Endothelial cell of umbilical vein (primary cell): ENCODE data around the gene EID3. TPM values are rescaled to one million over a fixed set of nuclear protein-coding genes. Genes with fewer than 3 reads are reported as not detected.

Experiments used
- BruUV-seq: library from RNA; stranded (reverse); fragments of 400-500 nt; replicated peaks from 2 replicates; lab custom pipeline; 2021; lab: Mats Ljungman, UMichigan
- CTCF ChIA-PET: fragments of 300-600, 350-600 bp; sonication (Branson Sonifier 250); formaldehyde crosslinking; loops from one replicate; lab custom pipeline; 2021; ENCODE audit warnings: antibody characterized with exemption, inconsistent platforms; lab: Charles Lee
- POLR2A ChIA-PET: fragments of 300-600, 350-600 bp; sonication (Branson Sonifier 250); formaldehyde crosslinking; loops from one replicate; lab custom pipeline; 2021; ENCODE audit warnings: antibody characterized with exemption, inconsistent platforms; lab: Charles Lee
- DNase-seq: peaks from one replicate; pipeline ENCODE4 v3.0.0-alpha.2; 2011; ENCODE audit warnings: low read depth, low spot score
- FAIRE-seq: peaks from 2 replicates; lab custom pipeline; 2011; peaks lifted over from hg19 to GRCh38; lab: Jason Lieb, UNC
- H2AFZ ChIP-seq: 2 replicates; pipeline ENCODE4 v1.6.0; 2012; ENCODE audit warnings: low read depth, low read length, control low read depth, inconsistent platforms
- H3K27ac ChIP-seq: 2 replicates; pipeline ENCODE4 v1.5.1; 2011; ENCODE audit warnings: low read depth, mild to moderate bottlenecking, control low read depth, low read length, moderate library complexity; ENCODE audit not compliant: insufficient read depth
- H3K27me3 ChIP-seq, 2 experiments: 2 replicates each; pipeline versions ENCODE4 v1.6.0 to v1.6.1; 2011; ENCODE audit warnings: low read length in 2 of 2, mixed read lengths in 1 of 2; ENCODE audit not compliant: control insufficient read depth in 2 of 2, insufficient read depth in 2 of 2
- H3K36me3 ChIP-seq, 2 experiments: 2 replicates in 1 of 2; 3 replicates in 1 of 2; pipeline ENCODE4 v1.5.1; 2011; ENCODE audit warnings: low read length in 2 of 2, mild to moderate bottlenecking in 1 of 2, moderate library complexity in 1 of 2; ENCODE audit not compliant: control insufficient read depth in 2 of 2, insufficient read depth in 2 of 2; ENCODE audit errors: extremely low read depth in 1 of 2
- H3K4me1 ChIP-seq: 3 replicates; pipeline ENCODE4 v1.5.1; 2011; ENCODE audit warnings: mild to moderate bottlenecking, low read length; ENCODE audit not compliant: control insufficient read depth, insufficient read depth; ENCODE audit errors: extremely low read depth
- H3K4me2 ChIP-seq: 2 replicates; pipeline ENCODE4 v1.6.1; 2011; ENCODE audit warnings: low read length, control low read depth, mixed read lengths; ENCODE audit not compliant: insufficient read depth
- H3K4me3 ChIP-seq, 3 experiments: fragments of 200-600 bp in 1 of 3; sonication (generic), shearing (Covaris generic) in 1 of 3; replicated peaks in 1 of 3; 2 replicates each; pipeline ENCODE4 v1.5.1; 2011 to 2016; ENCODE audit warnings: control low read depth in 3 of 3, low read length in 3 of 3, mild to moderate bottlenecking in 2 of 3, inconsistent platforms in 1 of 3, low read depth in 1 of 3, moderate library complexity in 1 of 3; ENCODE audit not compliant: insufficient read depth in 1 of 3
- H3K79me2 ChIP-seq: 2 replicates; pipeline ENCODE4 v1.6.0; 2012; ENCODE audit warnings: low read length, inconsistent platforms; ENCODE audit not compliant: control insufficient read depth, insufficient read depth
- H3K9ac ChIP-seq: replicated peaks from 2 replicates; pipeline ENCODE3; 2011; ENCODE audit warnings: low read length, control low read depth; ENCODE audit not compliant: insufficient read depth; ENCODE audit errors: extremely low read depth
- H3K9me1 ChIP-seq: replicated peaks from 3 replicates; pipeline ENCODE4 v1.6.0; 2011; ENCODE audit warnings: mild to moderate bottlenecking, low read length; ENCODE audit not compliant: control insufficient read depth, insufficient read depth; ENCODE audit errors: extremely low read depth
- H3K9me3 ChIP-seq: replicated peaks from 2 replicates; pipeline ENCODE4 v1.5.1; 2012; ENCODE audit warnings: low read length, inconsistent platforms; ENCODE audit not compliant: control insufficient read depth, insufficient read depth
- H4K20me1 ChIP-seq: replicated peaks from 2 replicates; pipeline ENCODE3; 2011; ENCODE audit warnings: mild to moderate bottlenecking, low read length; ENCODE audit not compliant: control insufficient read depth, insufficient read depth; ENCODE audit errors: extremely low read depth
- EZH2 ChIP-seq: IDR thresholded peaks from 2 replicates; pipeline ENCODE4 v1.6.1; 2012; ENCODE audit warnings: borderline replicate concordance, low read depth, mild to moderate bottlenecking, moderate library complexity, low read length, inconsistent platforms; ENCODE audit not compliant: severe bottlenecking
- FOS ChIP-seq: IDR thresholded peaks from 2 replicates; pipeline ENCODE4 v1.6.1; 2011; ENCODE audit warnings: mild to moderate bottlenecking, low read length, moderate library complexity, borderline replicate concordance; ENCODE audit not compliant: insufficient read depth
- GATA2 ChIP-seq: IDR thresholded peaks from 2 replicates; pipeline ENCODE4 v1.7.0; 2011; ENCODE audit warnings: low read depth, mild to moderate bottlenecking, moderate library complexity, mixed read lengths, low read length; ENCODE audit not compliant: insufficient read length, insufficient read depth
- JUN ChIP-seq: IDR thresholded peaks from 2 replicates; pipeline ENCODE4 v1.6.1; 2011; ENCODE audit warnings: borderline replicate concordance, low read depth; ENCODE audit not compliant: insufficient read length, insufficient read depth
- MAX ChIP-seq: IDR thresholded peaks from 2 replicates; pipeline ENCODE4 v1.6.1; 2011; ENCODE audit not compliant: insufficient read depth, insufficient read length
- MYC ChIP-seq: IDR thresholded peaks from one replicate; pipeline ENCODE4 v1.6.1; 2011; ENCODE audit warnings: mild to moderate bottlenecking, low read depth, low read length
- POLR2A ChIP-seq: IDR thresholded peaks from 2 replicates; pipeline ENCODE4 v1.6.1; 2012; ENCODE audit warnings: low read depth, mild to moderate bottlenecking, control low read depth, low read length
- dilution Hi-C: fragments of 300-500 bp; cut with MboI; formaldehyde crosslinking; loops from one replicate; pipeline ENCODE4 v1.15.0; 2019; ENCODE audit warnings: low sequenced_read_pairs; ENCODE audit not compliant: extremely low pct_ligation_motif_present
- intact Hi-C: fragments of 100-400 bp; cut with micrococcal nuclease; formaldehyde crosslinking; loops from one replicate; pipeline ENCODE4 v1.10.0; 2022
- polyA plus RNA-seq, 4 experiments: library from polyadenylated mRNA; depleted of rRNA in 3 of 4; stranded (reverse) in 3 of 4; unstranded in 1 of 4; fragments of >200 nt; gene quantifications; 2 replicates each; pipeline versions ENCODE4 v1.2.1 to v1.2.3, GENCODE V29; 2011 to 2012; ENCODE audit warnings: missing spikeins in 1 of 4
- total RNA-seq: library from RNA; stranded (reverse); gene quantifications from 2 replicates; pipeline ENCODE4 v1.2.3, GENCODE V29; 2021
- TF ChIP-seq, protein P1 (sequence below), 2 donors: IDR thresholded peaks; 1 replicate in 1 of 2; 2 replicates in 1 of 2; pipeline ENCODE4 v1.5.1; 2011; ENCODE audit warnings: low read length in 2 of 2, mild to moderate bottlenecking in 2 of 2, moderate library complexity in 2 of 2, control low read depth in 1 of 2, inconsistent platforms in 1 of 2, low read depth in 1 of 2; ENCODE audit not compliant: insufficient read depth in 1 of 2; ENCODE audit errors: extremely low read depth in 1 of 2

The EID3 gene
- total and polyA plus RNA-seq, 2 donors (not counting 3 experiments of a cell fraction or from before 2014, with no cell fraction given): 1.5 to 14.5 TPM

GRCh38 chr12:104291867-104292524 lies 11.5 kb upstream of the EID3 start:
- H3K27ac ChIP-seq: no peak overlapping the region
- no peak overlapping the region for H2AFZ ChIP-seq
- intact Hi-C loops: no loop called here
- H3K4me2 ChIP-seq: peak overlapping the region; percentile 47
- no TSS peak for BruUV-seq
- TF ChIP-seq FOS (no peak), MYC (no peak), MAX (no peak), JUN (no peak), EZH2 (no peak), GATA2 (no peak), POLR2A (no peak)
- TF ChIP-seq, protein P1, sequence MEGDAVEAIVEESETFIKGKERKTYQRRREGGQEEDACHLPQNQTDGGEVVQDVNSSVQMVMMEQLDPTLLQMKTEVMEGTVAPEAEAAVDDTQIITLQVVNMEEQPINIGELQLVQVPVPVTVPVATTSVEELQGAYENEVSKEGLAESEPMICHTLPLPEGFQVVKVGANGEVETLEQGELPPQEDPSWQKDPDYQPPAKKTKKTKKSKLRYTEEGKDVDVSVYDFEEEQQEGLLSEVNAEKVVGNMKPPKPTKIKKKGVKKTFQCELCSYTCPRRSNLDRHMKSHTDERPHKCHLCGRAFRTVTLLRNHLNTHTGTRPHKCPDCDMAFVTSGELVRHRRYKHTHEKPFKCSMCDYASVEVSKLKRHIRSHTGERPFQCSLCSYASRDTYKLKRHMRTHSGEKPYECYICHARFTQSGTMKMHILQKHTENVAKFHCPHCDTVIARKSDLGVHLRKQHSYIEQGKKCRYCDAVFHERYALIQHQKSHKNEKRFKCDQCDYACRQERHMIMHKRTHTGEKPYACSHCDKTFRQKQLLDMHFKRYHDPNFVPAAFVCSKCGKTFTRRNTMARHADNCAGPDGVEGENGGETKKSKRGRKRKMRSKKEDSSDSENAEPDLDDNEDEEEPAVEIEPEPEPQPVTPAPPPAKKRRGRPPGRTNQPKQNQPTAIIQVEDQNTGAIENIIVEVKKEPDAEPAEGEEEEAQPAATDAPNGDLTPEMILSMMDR (IDR thresholded peaks at IDR 0.05; ENCODE audit: extremely low read depth in 1 of 2, insufficient read depth in 1 of 2, low read depth in 1 of 2, low read length in 2 of 2): no peak
- H3K9me1 ChIP-seq: no peaks in the 10 kb centered on the region
- CTCF ChIA-PET: interaction anchor here (0.6 to 1.8 kb wide), 5 partner anchors 10 to 76 kb away, joined by 3 to 14 read pairs (median 6); partner anchors contain the start of gene TXNRD1
- peaks cover 18% of the 10 kb centered on the region for H4K20me1 ChIP-seq
- H3K79me2 ChIP-seq: peaks cover 96% of the 10 kb centered on the region
- POLR2A ChIA-PET: interaction anchor here (0.6 to 15.5 kb wide), 6 partner anchors 10 to 154 kb away, joined by 3 to 222 read pairs (median 6); partner anchors contain the start of genes NFYB and TXNRD1
- peaks cover 46% of the 10 kb centered on the region for H3K4me1 ChIP-seq
- no peak for FAIRE-seq
- no peak for DNase-seq
- no peak overlapping the region for H3K9ac ChIP-seq
- H3K9me3 ChIP-seq: no peaks in the 10 kb centered on the region
- no peaks in the 10 kb centered on the region for H3K27me3 ChIP-seq
- H3K36me3 ChIP-seq: peaks cover 10 to 25% of the 10 kb centered on the region in 2 experiments
- peak overlapping the region in 1 of 3 experiments; percentile 21 for H3K4me3 ChIP-seq
- dilution Hi-C loops: no loop called here
